Activated CD4-positive, alpha-beta T cell treated with anti-CD3 and anti-CD28 coated beads, Interleukin-2, Interleukin-4, amounts not matched to agents 100 ng/mL and 50 ng/mL, durations not matched to agents 16 hours and 8 hours (primary cell): Measurements from ENCODE around the gene TSC1.
"Not testable (repeated sequence)": the region's sequence is repeated elsewhere in the genome, so short reads cannot be mapped to it uniquely, and the experiment has no call there.

Experiments used
- DNase-seq: peaks from one replicate; pipeline ENCODE4 v3.0.0-alpha.2; 2020; ENCODE audit warnings: low spot score

The TSC1 gene

DNA sequence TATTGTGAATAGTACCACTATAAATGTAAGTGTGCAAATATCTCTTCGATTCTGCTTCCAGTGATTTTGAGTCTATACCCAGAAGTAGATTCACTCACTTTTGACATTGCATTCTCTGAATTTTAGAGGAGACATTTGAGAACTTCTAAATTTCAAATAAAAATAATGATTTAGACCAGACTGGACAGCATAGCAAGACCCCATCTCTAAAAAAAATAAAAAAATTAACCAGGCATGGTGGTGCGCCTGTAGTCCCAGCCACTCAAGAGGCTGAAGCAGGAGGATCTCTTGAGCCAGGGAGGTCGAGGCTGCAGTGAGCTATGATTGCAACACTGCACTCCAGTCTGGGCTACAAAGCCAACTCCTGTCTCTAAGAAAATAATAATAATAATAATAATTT lies 32.2 kb upstream of the TSC1 start:
- no peak for DNase-seq

DNA sequence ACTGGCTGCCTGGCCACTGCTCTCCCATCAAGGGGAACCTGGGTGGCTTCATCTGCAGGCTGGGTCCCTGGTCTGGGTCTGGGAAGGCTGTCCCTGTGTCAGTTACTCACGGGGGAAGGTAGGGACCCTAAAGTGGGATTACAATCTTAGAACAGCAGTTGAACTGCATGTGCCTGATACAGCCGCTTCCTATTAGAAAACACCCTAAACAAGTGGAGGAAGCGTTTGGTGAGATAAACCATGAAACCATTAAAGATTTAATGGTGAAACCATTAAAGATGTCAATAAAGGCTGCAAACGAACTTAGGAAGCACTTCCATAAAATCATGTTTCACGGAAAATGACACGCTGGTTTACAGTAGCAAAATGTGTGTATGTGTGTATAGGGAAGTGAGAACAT lies 31.5 kb upstream of the TSC1 start:
- DNase-seq, result no peak

DNA sequence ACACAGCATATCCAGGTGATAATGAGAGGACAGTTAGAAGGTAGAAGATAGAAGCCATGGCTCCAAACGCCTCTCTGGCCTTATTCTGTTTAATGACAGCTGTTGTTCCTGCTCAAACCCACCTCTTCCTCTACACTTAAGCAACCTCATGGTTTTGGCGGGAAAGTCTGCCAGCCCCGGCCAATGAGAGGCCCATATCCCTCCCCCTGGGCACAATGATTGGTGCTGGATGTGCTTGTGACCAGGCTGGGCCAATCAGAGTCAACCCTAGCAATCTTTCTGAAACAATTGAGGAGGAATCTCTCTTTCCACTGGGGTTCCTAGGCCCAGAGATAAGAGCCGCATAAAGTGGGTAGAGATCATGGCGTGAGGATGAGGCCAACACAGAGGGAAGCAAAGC lies 29.3 kb upstream of the TSC1 start:
- no peak for DNase-seq

DNA sequence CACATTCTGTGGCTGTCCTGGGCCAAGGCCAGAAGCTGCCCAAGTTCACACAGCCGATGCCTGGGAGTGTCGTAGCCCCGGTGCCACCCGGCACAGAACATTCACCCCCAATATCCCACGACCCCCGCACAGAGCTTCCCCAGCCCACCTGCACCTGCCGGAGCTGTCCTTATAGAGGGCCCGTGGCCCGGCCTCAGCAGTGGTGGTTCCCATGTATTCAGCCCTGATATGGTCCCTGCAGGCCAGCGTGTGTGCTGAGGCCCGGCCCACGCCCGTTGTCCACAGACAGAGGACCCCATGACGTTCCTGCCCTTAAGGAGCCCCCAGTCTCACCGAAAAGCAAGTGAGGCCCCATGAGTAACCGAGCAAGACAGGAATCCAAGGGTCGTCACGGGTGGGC lies 28.8 kb upstream of the TSC1 start:
- DNase-seq, result no peak

DNA sequence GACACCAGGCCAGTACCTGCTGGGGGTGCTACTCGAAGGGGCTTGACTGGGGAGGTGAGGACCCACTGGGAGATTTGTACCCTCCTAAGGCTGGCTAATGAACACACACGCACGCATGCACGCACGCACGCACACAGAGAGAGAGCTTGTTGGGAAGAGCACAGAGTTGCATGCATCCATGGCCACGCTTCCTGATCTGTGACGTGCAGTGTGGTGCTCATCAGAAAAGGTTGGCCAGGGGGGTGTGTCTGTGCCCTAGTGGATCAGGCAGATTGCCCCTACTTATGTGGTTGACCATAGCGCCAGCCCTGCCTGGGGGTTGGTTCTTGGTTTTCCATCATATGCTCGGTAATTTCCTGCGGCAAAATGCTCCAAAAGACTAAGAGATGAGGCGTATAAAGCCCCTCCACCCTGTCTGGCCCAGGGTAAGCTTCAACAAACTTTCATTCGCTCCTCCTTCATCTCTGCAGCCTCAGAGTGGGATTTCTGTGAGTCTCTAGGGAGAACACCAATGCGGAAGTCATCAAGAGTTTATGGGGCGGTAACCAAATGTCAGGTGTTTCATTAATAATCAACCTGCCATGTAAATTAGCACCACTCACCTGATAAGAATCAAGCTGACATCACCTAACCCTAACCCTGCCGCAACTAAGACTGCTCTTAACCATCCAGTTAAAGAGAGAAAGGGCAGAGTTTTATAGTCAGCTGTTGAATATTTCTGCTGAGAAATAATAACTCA lies 26.1 kb upstream of the TSC1 start:
- DNase-seq, result no peak

DNA sequence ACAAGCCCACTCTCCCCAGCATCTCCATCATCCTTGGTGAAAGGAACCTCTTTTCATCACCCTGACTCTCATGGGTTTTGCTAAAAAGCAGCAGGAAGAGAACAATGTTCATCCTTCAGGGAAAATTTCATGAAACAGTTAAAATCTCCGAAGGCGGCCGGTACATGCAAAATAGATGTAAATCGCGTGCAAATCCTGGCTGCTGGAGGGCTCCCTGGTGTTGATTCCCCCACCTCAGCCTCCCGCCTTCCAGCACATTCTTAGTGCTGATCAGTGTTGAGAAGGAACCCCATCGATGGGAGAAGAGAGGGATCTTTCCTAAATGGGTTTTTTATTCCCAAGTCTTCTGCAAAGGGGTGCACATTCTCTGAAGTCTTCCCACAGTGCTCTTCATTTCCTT lies 25.4 kb upstream of the TSC1 start:
- DNase-seq, result no peak

DNA sequence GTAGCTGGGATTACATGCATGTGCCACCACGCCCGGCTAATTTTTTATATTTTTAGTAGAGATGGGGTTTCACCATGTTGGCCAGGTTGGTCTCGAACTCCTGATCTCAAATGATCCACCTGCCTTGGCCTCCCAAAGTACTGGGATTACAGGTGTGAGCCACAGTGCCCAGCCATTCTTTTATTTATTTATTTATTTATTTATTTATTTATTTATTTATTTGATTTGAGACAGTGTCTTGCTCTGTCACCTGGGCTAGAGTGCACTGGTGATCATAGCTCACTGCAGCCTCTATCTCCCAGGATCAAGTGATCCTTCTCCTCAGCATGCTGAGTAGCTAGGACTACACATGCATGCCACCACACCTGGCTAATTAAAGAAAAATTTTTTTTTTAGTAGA lies 23.5 kb upstream of the TSC1 start:
- DNase-seq, result not testable (repeated sequence)

DNA sequence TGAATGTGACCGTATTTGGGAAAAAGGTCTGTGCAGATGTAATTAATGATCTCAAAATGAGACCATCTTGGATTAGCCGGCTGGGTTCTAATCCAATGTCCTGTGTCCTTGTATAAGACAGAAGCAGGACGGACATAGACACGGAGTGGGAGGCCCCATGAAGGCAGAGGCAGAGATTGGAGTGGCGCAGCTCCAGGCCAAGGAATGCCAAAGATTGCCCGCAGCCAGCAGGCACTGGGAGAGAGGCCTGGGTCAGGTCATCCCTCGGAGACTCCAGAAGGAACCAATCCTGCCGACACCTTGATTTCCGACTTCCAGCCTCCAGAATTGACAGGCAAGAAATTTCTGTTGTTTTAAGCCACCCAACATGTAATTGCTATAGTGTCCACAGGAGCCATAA lies 21.1 kb upstream of the TSC1 start:
- DNase-seq, result no peak

DNA sequence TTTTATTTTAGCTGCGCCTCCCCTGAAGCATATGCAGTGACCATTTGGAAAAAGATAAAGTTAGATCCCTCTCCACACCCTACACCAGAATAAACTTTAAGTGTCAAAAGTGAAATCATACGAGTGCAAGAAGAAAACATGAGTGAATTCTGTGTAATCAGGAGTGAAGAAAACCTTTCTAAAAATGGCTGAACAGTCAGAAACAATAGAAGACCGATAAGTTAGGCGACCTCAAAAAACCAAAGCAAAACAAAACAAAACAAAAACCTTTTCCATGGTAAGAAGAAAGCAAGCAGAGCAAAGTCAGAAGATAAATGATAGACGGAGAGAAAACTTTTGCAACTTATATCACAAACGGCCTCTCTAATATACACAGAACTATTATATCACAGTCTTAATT lies 16.6 kb upstream of the TSC1 start:
- no peak for DNase-seq

DNA sequence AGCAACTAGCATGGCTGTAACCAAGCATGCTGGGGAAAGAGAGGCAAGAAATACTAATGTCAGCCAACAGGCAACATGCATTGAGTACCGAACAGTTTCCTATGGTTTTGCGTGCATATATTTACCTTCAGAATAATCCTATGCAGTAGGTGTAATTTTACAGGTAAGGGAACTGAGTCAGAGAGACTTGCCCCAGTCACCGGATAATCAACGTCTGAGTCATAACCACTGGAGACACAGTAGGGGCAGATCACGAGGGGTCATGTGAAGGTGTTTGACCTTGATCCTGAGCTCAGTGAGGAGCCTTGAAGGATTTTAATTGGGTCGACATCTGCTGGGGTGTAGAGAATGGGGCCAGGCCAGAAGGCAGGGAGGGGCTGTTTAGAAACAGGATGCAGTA lies 13.4 kb upstream of the TSC1 start:
- DNase-seq, result no peak

DNA sequence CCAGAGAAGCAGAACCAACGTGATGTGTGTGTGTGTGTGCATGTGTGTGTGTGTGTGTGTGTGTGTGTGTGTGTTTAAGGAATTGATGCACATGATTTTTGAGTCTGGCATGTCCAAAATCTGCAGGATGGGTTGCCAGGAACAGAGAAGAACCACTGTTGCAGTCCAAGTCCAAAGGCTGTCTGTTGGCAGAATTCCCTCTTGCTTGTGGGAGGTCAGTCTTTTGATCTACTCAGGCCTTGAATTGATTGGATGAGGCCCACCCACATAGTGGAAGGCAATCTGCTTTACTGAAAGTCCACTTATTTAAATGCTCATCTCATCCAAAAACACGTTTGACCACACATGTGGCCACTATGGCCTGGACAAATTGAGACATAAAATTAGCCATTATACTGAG lies 11.4 kb upstream of the TSC1 start:
- DNase-seq, result no peak

DNA sequence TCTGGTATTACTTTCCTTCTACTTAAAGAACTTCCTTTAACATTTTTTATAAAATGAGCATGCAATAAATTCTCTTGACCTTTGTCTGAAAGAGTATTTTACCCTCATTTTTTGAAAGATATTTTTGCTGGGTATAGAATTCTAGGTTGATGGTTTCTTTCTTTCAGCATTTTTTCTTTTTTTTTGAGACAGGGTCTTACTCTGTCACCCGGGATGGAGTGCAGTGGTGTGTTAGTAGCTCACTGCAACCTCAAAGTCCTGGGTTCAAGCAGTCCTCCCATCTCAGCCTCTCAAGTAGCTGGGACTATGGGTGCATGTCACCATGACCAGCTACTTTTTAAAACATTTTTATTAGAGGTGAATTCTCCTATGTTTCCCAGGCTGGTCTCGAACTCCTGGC lies 10.7 kb upstream of the TSC1 start:
- no peak for DNase-seq

DNA sequence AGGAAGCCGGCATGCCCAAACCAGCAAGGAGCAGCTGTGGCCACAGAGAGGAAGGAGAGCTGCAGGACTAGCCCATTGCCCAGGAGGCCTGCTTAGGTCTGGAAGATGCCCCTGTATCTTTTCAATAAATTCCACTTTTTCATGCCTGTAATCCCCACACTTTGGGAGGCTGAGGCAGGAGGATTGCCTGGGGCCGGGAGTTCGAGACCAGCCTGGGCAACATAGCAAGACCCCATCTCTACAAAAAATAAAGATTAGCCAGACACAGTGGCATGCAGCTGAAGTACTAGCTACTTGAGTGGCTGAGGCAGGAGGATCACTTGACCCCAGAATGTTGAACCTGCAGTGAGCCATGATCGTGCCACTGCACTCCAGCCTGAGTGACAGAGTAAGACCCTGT lies 5.3 kb upstream of the TSC1 start:
- no peak for DNase-seq

DNA sequence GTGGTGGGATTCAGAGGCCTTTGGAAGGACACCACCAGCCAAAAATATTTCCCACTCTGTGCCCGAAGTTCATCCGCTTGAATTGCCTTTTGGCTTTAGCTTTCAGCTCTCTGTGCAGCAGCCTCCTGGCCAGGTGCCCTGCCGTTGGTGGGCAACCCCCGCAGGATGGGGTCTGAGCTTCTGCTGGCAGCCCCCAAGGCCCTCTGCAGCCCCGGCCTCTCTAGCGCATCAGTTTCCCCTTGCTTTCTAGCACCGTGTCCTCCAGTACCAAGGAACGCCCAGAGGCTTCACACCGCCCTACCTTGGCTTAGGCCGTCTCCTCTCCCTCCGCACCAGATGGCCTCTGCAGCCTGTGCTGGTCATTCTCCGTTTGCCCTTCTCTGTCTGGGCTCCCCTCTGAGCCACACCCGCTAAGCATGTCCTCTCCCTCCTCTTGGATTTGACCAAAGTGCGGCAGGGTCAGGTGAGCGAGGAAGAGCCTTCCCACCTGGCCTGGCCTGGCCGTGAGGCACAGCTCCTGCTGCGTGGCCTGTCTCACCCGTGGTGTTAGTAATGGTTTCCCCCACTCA lies 4.2 kb upstream of the TSC1 start:
- DNase-seq, result no peak

DNA sequence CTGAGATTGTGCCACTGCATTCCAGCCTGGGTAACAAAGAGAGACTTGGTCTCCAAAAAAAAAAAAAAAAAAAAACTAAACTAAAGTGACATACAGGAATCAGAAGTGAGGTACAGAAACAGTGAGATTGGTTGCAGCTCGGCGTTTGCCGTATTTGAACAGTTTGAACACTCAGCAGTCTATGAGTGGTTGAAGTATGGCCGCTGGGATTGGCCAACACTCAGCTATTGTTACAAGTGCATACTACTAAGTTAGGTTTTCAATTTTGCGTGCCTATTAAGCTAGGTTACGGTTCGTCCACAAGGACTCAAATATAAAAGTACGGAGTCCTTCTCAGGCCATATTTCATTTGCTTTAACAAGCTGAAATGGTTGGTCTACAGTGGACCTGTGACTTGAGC lies 3.3 kb upstream of the TSC1 start:
- no peak for DNase-seq

DNA sequence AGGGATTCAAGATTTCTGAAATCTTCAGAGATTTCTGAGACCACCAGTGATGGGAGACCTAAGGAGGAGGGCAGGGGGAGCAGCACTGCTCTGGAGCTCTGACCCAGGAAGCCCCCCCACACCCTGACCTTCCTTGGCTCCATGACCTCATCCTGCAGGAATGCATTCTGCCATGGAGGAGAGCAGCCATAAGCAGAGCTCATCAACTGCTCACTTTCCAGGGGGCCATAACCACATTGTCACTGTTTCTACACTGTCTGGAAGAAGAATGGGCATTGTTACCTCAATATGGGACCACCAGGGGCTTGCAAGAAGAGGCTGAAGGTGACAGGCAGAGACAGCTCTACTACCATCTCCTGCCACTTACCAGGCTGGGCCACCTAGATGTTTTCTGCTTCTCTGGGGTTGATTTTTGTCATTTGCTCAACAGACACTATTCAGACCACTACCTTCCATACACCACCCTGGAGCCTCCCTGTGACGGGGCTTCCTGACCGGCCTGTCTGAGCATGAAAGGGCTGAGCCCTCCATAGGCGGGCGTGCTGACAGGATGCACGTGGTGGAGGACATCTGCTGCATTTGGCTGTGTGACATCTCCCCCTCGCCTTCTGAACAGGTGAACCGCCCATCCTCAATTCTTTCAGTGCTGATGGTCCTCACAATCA lies 2.3 kb upstream of the TSC1 start:
- no peak for DNase-seq

DNA sequence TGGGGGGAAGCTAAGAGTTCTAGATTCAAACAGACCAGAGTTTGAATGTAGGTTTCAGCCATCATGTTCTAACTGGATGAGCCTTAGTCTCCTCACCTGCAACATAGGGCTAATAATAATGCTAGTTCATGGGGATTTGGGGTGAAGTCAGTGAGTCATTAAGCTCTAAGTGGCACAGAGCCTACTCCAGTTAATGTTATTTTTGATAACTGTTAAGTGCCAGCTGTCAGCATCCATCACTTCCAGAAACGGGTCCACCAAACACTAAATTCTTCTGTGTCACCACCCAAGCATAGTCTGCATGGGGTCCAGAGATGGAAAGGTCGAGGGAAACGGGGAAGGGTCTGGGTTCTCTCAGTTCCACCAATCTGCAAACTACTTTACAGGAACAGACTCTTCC lies 1.8 kb upstream of the TSC1 start:
- no peak for DNase-seq

DNA sequence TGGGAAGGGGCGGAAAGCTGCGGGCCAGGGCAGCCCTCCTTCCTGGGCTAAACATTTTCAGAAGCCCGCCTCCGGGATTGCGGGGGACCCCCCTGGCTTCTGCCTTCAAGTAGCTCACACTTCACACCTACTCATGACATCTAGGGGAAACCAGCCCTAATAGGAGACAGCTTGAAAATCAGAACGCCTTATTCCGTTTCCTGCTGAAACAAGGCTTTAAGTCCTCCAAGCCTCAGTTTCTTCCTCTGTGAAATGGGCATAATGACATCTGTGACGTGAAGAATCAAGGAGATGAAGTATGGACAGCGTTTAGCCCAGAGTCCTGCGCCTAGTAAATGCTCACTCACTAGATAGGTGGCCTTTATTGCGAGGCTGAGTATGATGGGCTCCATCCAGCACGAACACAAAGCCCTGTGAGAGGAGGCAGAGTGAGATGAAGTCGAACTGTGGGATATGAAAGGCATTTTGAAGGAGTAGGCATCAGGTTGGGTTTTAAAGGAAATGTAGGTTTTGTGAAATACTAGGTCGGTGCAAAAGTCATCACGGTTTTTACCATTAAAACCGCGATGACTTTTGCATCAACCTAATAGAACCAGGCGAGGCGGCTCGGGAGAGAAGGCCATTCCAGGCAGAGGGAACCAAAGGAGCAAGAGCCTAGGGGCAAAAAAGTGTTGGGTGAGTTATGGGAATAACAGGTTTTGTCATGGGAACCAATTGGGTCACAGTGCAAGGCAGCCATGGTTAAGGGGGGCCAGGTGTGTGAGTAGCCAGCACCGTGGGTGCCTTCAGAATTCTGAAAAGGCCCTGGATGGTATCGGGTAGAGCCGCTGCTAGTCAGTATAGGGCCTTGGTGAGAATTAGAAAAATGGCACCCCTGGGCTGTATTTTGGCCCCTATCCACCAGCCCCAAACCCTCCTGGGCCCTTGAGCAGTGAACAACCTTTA lies 1.0 kb upstream of the TSC1 start:
- DNase-seq, result no peak

DNA sequence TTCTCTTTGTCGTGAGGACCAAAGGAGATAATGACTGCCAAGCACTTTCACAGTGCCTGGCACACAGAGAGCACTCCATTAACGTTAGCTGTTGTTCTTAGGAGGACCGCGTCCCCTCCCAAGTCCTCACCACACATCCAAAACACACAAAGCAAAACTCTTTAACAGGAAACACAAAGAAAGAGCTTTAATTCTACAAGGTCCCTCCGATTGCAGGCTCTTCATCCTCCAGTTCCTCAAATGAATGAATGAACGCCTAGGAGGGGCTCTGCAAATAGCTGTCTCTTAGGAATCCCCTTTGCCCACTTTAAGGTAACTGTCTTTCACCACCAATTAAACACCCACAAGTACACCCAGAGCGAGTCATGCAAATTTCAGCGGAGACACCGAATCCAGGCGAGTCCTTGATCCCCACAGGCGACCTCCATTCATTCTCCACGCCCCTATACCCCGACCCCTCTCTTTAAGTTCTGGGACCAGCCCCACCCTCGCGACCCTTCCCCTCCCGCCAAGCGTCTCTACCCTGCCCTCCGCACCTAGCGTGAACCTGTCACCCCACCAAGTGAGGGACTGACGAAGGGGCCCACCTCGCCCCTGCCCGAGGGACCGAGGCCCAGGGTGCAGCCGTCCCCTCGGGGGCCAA lies 644 bp downstream of the TSC1 start:
- no peak for DNase-seq

DNA sequence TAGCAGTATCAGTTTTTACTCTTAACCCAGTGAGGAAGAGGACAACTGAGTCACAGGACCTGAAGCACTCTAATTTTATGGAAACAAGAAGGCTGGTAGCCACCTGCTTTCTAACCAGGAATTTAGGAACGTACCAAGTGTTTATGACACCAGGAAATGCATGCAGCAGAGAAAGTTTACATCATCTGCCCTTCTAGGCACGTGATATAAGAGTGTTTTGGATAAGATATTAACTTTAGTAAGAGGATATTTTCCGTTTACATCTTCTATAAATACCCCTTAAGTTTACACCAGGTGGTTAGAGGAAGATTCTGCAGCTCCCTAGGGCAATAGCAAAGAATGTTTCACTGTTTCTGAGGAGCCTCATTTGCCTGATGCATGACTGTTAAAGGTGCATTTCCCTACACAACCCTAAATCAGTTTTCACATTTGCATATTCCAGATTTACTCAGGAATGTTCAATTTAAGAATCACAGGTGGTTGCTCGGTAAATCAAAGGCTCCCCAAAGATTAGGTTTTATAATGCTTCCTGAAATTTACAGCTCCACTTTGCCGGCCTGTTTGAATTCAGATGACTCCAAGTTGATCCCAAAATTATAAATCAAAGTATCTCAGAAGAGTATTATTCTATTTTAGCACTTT lies 1.8 kb downstream of the TSC1 start:
- no peak for DNase-seq

DNA sequence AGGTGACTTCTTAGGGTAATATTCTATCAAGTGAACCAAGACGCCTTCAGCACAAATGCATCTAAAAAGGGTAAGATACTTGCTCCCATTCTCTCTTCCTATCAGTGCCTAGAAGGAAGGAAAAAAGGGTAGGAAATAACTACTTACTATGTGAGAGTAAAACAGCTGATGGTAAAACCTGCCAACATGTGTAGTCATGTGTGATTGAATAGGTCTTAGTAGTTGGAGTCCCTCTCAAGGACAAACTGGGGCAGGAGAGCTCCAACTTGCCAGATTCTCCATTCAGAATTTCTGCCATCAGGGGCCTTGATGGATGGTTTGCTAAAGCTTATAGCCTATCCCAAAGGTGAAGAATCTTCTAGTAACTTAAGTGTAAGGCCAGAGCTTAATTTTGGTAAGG lies 5.2 kb downstream of the TSC1 start:
- DNase-seq, result no peak

DNA sequence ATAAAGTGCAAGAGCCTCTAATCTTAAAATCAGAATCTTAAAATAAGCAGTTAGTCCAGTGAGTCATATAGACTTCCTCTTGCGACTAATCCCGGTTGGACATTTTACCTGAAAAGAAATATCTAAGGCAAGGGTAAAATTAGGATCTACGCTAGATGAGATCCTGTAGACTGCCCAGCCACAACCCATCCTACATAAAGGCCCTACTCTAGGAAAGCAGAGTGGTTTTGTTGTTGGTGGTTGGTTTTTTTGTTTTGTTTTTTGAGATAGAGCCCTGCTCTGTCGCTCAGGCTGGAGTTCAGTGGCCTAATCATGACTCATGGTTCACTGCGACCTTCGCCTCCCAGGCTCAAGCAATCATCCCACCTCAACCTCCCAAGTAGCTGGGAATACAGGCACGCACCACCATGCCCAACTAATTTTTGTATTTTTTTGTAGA lies 6.9 kb downstream of the TSC1 start:
- no peak for DNase-seq
